SK-N-SH treated with all-trans-retinoic acid at 6 μM for 48 hours (cell line): ENCODE results near the gene CNTN4.

Experiments
- ATAC-seq: fragments of 200-7000 bp; cut with Tn5 transposase; 3 replicates; pipeline ENCODE4 v1.9.1; 2020; ENCODE audit warnings: mild to moderate bottlenecking, moderate library complexity
- ARNTL ChIP-seq: fragments of 450-650 bp; formaldehyde crosslinking; IDR thresholded peaks from 2 replicates; pipeline ENCODE4 v1.5.0; 2020; ENCODE audit warnings: low read depth, mild to moderate bottlenecking, moderate library complexity, borderline replicate concordance
- BACH2 ChIP-seq: fragments of 250-450 bp; sonication (Bioruptor Pico); IDR thresholded peaks from 2 replicates; pipeline ENCODE4 v1.9.0; 2021; ENCODE audit warnings: mild to moderate bottlenecking, borderline replicate concordance
- CREB5 ChIP-seq: fragments of 250-450 bp; sonication (Bioruptor Pico); IDR thresholded peaks from 2 replicates; pipeline ENCODE4 v1.5.1; 2020; ENCODE audit warnings: low read depth, mild to moderate bottlenecking, moderate library complexity
- CSDC2 ChIP-seq: fragments of 250-450 bp; sonication (Bioruptor Pico); IDR thresholded peaks from 2 replicates; pipeline ENCODE4 v1.5.0; 2020; ENCODE audit warnings: mild to moderate bottlenecking, moderate library complexity
- CSRNP3 ChIP-seq: fragments of 250-450 bp; sonication (Bioruptor Pico); IDR thresholded peaks from 2 replicates; pipeline ENCODE4 v1.5.1; 2021; ENCODE audit warnings: mild to moderate bottlenecking, moderate library complexity
- ESRRG ChIP-seq: fragments of 250-450 bp; sonication (Bioruptor Pico); IDR thresholded peaks from 2 replicates; pipeline ENCODE4 v1.6.1; 2021; ENCODE audit warnings: mild to moderate bottlenecking
- GLIS3 ChIP-seq: fragments of 250-450 bp; sonication (Bioruptor Pico); IDR thresholded peaks from 2 replicates; pipeline ENCODE4 v1.5.0; 2020; ENCODE audit warnings: mild to moderate bottlenecking, moderate library complexity
- ISL1 ChIP-seq: fragments of 250-450 bp; sonication (Bioruptor Pico); IDR thresholded peaks from 2 replicates; pipeline ENCODE4 v2.1.2; 2022; ENCODE audit warnings: mild to moderate bottlenecking, moderate library complexity
- PATZ1 ChIP-seq: fragments of 250-450 bp; sonication (Bioruptor Pico); IDR thresholded peaks from 2 replicates; pipeline ENCODE4 v1.8.0; 2020; ENCODE audit warnings: mild to moderate bottlenecking, moderate library complexity, borderline replicate concordance
- PPARA ChIP-seq: fragments of 250-450 bp; sonication (Bioruptor Pico); IDR thresholded peaks from 2 replicates; pipeline ENCODE4 v1.5.0; 2020; ENCODE audit warnings: mild to moderate bottlenecking, borderline replicate concordance
- RARB ChIP-seq: fragments of 250-450 bp; sonication (Bioruptor Pico); IDR thresholded peaks from 2 replicates; pipeline ENCODE4 v1.8.0; 2021; ENCODE audit warnings: mild to moderate bottlenecking, moderate library complexity
- SNAI2 ChIP-seq: fragments of 250-450 bp; sonication (Bioruptor Pico); IDR thresholded peaks from 2 replicates; pipeline ENCODE4 v1.5.0; 2020; ENCODE audit warnings: mild to moderate bottlenecking, moderate library complexity
- TCF4 ChIP-seq: fragments of 250-450 bp; sonication (Bioruptor Pico); IDR thresholded peaks from 2 replicates; pipeline ENCODE4 v1.8.0; 2021; ENCODE audit warnings: mild to moderate bottlenecking, moderate library complexity, borderline replicate concordance
- TOX ChIP-seq: fragments of 250-450 bp; sonication (Bioruptor Pico); IDR thresholded peaks from 2 replicates; pipeline ENCODE4 v1.8.0; 2021; ENCODE audit warnings: mild to moderate bottlenecking, moderate library complexity, borderline replicate concordance
- TSHZ2 ChIP-seq: fragments of 250-450 bp; sonication (Bioruptor Pico); IDR thresholded peaks from 2 replicates; pipeline ENCODE4 v1.5.0; 2020; ENCODE audit warnings: mild to moderate bottlenecking, moderate library complexity
- ZC3H10 ChIP-seq: fragments of 250-450 bp; sonication (Bioruptor Pico); IDR thresholded peaks from 2 replicates; pipeline ENCODE4 v1.5.1; 2021; ENCODE audit warnings: mild to moderate bottlenecking, moderate library complexity
- ZFP3 ChIP-seq: fragments of 250-450 bp; sonication (Bioruptor Pico); IDR thresholded peaks from 2 replicates; pipeline ENCODE4 v1.5.0; 2020; ENCODE audit warnings: mild to moderate bottlenecking, moderate library complexity
- ZFP30 ChIP-seq: fragments of 450-650 bp; formaldehyde crosslinking; IDR thresholded peaks from 2 replicates; pipeline ENCODE4 v1.5.0; 2022; ENCODE audit warnings: mild to moderate bottlenecking, moderate library complexity
- ZNF565 ChIP-seq: fragments of 450-650 bp; formaldehyde crosslinking; conservative IDR thresholded peaks from 2 replicates; pipeline ENCODE4 v1.5.0; 2020; ENCODE audit warnings: low read depth, mild to moderate bottlenecking, moderate library complexity
- ZNF70 ChIP-seq: fragments of 450-650 bp; formaldehyde crosslinking; IDR thresholded peaks from 2 replicates; pipeline ENCODE4 v1.5.0; 2020; ENCODE audit warnings: mild to moderate bottlenecking, moderate library complexity
- ZNF8 ChIP-seq: fragments of 450-650 bp; formaldehyde crosslinking; IDR thresholded peaks from 2 replicates; pipeline ENCODE4 v1.5.0; 2020; ENCODE audit warnings: mild to moderate bottlenecking, moderate library complexity
- TF ChIP-seq, protein P1 (sequence below): fragments of 250-450 bp; sonication (Bioruptor Pico); IDR thresholded peaks from 2 replicates; pipeline ENCODE4 v1.8.0; 2021; ENCODE audit warnings: low read depth, mild to moderate bottlenecking, moderate library complexity, borderline replicate concordance

The CNTN4 gene

DNA sequence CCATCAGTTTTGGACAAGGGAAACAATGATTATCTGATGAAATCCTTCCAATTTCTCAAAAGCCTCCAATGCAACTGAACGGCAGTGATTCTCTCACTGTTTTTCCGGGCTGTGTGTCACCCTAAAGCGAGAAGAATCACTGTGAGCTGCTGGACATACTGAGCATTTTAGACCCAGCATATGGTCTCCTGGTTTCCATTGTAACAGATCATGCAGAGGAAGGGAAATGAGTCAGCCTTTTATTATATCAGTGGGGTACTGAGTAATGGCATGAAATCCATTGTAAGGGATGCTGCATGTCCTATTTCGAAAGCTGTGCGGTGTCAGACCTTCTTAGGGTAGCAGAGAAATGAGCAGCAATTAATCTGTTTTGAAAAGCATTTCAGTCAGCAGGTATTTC lies 724.4 kb downstream of the CNTN4 start:
- no peak for TF ChIP-seq CSRNP3 (CRISPR knock-in tag)
- TF ChIP-seq BACH2 (CRISPR knock-in tag) = no peak
- TF ChIP-seq ZNF565 (CRISPR knock-in tag) = no peak
- no peak for TF ChIP-seq GLIS3 (CRISPR knock-in tag)
- peak; percentile 31; the same call in 1 of the 2 replicates for TF ChIP-seq ISL1 (CRISPR knock-in tag)
- no peak for TF ChIP-seq ZFP3 (CRISPR knock-in tag)
- no peak for TF ChIP-seq ESRRG (CRISPR knock-in tag)
- ATAC-seq = no peak

DNA sequence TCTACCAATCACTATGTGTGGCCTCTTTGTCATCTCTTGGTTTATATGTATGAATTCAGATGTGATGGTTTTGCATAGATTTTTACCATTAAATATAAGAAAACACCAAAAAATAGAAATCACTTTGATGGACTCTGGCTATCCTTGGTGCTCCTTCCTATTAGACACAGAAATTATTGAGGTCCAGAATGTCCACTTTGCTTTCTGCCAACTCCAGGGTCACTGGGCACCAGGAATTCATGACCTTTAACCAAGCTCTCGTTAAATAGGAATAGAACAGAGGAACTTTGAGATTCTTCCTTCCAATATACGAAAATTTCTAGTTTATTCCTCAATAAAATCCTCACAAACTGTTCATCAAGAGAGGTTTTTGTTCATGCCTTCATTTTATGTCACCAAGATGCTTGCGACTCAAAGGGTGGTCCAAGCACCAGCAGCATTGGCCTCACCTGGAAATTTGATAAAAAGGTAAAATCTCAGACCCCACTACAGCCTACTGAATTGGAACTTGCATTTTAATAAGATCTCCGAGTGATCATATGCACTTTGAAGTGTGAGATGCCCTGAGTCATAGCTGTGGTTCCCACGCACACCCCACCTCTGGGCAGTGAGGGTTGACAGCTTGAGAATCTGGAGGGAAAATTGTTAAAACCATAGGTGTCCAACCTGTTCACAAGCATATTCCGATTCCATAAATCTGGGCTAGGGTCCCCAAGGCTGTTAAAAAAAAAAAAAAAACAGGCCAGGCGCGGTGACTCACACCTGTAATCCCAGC lies 725.0 kb downstream of the CNTN4 start:
- TF ChIP-seq PATZ1 (CRISPR knock-in tag) (no peak), TCF4 (CRISPR knock-in tag) (no peak), ZNF70 (CRISPR knock-in tag) (no peak), PPARA (CRISPR knock-in tag) (no peak), TSHZ2 (CRISPR knock-in tag) (no peak), SNAI2 (CRISPR knock-in tag) (no peak), ZFP3 (CRISPR knock-in tag) (no peak), ZC3H10 (CRISPR knock-in tag) (no peak), ESRRG (CRISPR knock-in tag) (no peak), RARB (no peak), ARNTL (CRISPR knock-in tag) (no peak), CREB5 (CRISPR knock-in tag) (no peak), ZNF8 (CRISPR knock-in tag) (no peak), ZFP30 (no peak), CSDC2 (CRISPR knock-in tag) (no peak), BACH2 (CRISPR knock-in tag) (no peak)
- no peak for ATAC-seq

- ATAC-seq = no peak
- TF ChIP-seq, protein P1, sequence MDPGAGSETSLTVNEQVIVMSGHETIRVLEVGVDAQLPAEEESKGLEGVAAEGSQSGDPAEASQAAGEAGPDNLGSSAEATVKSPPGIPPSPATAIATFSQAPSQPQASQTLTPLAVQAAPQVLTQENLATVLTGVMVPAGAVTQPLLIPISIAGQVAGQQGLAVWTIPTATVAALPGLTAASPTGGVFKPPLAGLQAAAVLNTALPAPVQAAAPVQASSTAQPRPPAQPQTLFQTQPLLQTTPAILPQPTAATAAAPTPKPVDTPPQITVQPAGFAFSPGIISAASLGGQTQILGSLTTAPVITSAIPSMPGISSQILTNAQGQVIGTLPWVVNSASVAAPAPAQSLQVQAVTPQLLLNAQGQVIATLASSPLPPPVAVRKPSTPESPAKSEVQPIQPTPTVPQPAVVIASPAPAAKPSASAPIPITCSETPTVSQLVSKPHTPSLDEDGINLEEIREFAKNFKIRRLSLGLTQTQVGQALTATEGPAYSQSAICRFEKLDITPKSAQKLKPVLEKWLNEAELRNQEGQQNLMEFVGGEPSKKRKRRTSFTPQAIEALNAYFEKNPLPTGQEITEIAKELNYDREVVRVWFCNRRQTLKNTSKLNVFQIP (CRISPR knock-in tag) = no peak
- TF ChIP-seq ZFP30 (no peak), TSHZ2 (CRISPR knock-in tag) (no peak), GLIS3 (CRISPR knock-in tag) (no peak), BACH2 (CRISPR knock-in tag) (no peak), PATZ1 (CRISPR knock-in tag) (no peak), ESRRG (CRISPR knock-in tag) (no peak), ZC3H10 (CRISPR knock-in tag) (no peak), TOX (no peak), ARNTL (CRISPR knock-in tag) (no peak), ZNF8 (CRISPR knock-in tag) (no peak)
Measured at GRCh38 chr3:2826036-2826435, 727.4 kb downstream of the CNTN4 start.
